HEK293 (cell line): ENCODE results near the gene TAS2R38.

Source experiments
- IKZF3 ChIP-seq: fragments of 450-650 bp; IDR thresholded peaks from 2 replicates; pipeline ENCODE4 v1.5.0; 2018; ENCODE audit warnings: missing biosample characterization, mild to moderate bottlenecking, missing genetic modification characterization, moderate library complexity
- KLF8 ChIP-seq: fragments of 450-650 bp; formaldehyde crosslinking; IDR thresholded peaks from 2 replicates; pipeline ENCODE4 v1.5.1; 2016; ENCODE audit warnings: missing biosample characterization, missing genetic modification characterization
- TRIM28 ChIP-seq: IDR thresholded peaks from 2 replicates; pipeline ENCODE4 v1.6.1; 2011; ENCODE audit warnings: low read length, control low read depth, borderline replicate concordance
- ZNF157 ChIP-seq: fragments of 450-650 bp; formaldehyde crosslinking; IDR thresholded peaks from 2 replicates; pipeline ENCODE4 v1.5.1; 2016; ENCODE audit warnings: missing biosample characterization, missing genetic modification characterization
- ZNF19 ChIP-seq: fragments of 450-650 bp; formaldehyde crosslinking; IDR thresholded peaks from 2 replicates; pipeline ENCODE4; 2016; ENCODE audit warnings: missing biosample characterization, missing genetic modification characterization, low read depth
- ZNF211 ChIP-seq: fragments of 450-650 bp; formaldehyde crosslinking; IDR thresholded peaks from 2 replicates; pipeline ENCODE4 v1.5.1; 2016; ENCODE audit warnings: low read depth, missing biosample characterization, missing genetic modification characterization
- ZNF248 ChIP-seq: fragments of 450-650 bp; formaldehyde crosslinking; IDR thresholded peaks from 2 replicates; pipeline ENCODE4 v1.5.1; 2017; ENCODE audit warnings: missing biosample characterization, missing genetic modification characterization
- ZNF366 ChIP-seq: fragments of 450-650 bp; formaldehyde crosslinking; conservative IDR thresholded peaks from 2 replicates; pipeline ENCODE4 v1.5.1; 2016; ENCODE audit warnings: missing biosample characterization, missing genetic modification characterization
- ZNF404 ChIP-seq: fragments of 450-650 bp; formaldehyde crosslinking; IDR thresholded peaks from 2 replicates; pipeline ENCODE4 v1.5.1; 2017; ENCODE audit warnings: missing biosample characterization, missing genetic modification characterization
- ZNF544 ChIP-seq: fragments of 450-650 bp; formaldehyde crosslinking; IDR thresholded peaks from 2 replicates; pipeline ENCODE4 v1.5.0; 2017; ENCODE audit warnings: missing biosample characterization, missing genetic modification characterization
- ZNF585B ChIP-seq: fragments of 450-650 bp; formaldehyde crosslinking; IDR thresholded peaks from 2 replicates; pipeline ENCODE4 v1.5.1; 2016; ENCODE audit warnings: missing biosample characterization, missing genetic modification characterization
- ZNF670 ChIP-seq: fragments of 450-650 bp; formaldehyde crosslinking; IDR thresholded peaks from 2 replicates; pipeline ENCODE4 v1.5.1; 2016; ENCODE audit warnings: missing biosample characterization, missing genetic modification characterization, low read depth
- ZNF701 ChIP-seq: fragments of 450-650 bp; formaldehyde crosslinking; IDR thresholded peaks from 2 replicates; pipeline ENCODE4 v1.5.1; 2016; ENCODE audit warnings: missing biosample characterization, missing genetic modification characterization
- ZNF76 ChIP-seq: fragments of 450-650 bp; formaldehyde crosslinking; IDR thresholded peaks from 2 replicates; pipeline ENCODE4; 2016; ENCODE audit warnings: low read depth, missing biosample characterization, missing genetic modification characterization, borderline replicate concordance
- ZNF791 ChIP-seq: fragments of 450-650 bp; formaldehyde crosslinking; IDR thresholded peaks from 2 replicates; pipeline ENCODE4 v1.5.1; 2016; ENCODE audit warnings: missing biosample characterization, missing genetic modification characterization
- ZNF792 ChIP-seq: fragments of 450-650 bp; formaldehyde crosslinking; IDR thresholded peaks from 2 replicates; pipeline ENCODE4 v1.5.1; 2016; ENCODE audit warnings: missing biosample characterization, missing genetic modification characterization
- ZNF843 ChIP-seq: fragments of 450-650 bp; formaldehyde crosslinking; IDR thresholded peaks from 2 replicates; pipeline ENCODE4 v1.5.1; 2016; ENCODE audit warnings: missing biosample characterization, missing genetic modification characterization
- TF ChIP-seq, protein P1 (sequence below): fragments of 450-650 bp; formaldehyde crosslinking; IDR thresholded peaks from 2 replicates; pipeline ENCODE4 v1.5.1; 2017; ENCODE audit warnings: missing biosample characterization, missing genetic modification characterization
- TF ChIP-seq, protein P2 (sequence below): fragments of 450-650 bp; formaldehyde crosslinking; IDR thresholded peaks from 2 replicates; pipeline ENCODE4 v1.5.1; 2016; ENCODE audit warnings: missing biosample characterization, missing genetic modification characterization
- TF ChIP-seq, protein P3 (sequence below): fragments of 450-650 bp; formaldehyde crosslinking; IDR thresholded peaks from 2 replicates; pipeline ENCODE4 v1.5.1; 2017; ENCODE audit warnings: missing biosample characterization, missing genetic modification characterization
- TF ChIP-seq, protein P4 (sequence below): fragments of 450-650 bp; formaldehyde crosslinking; IDR thresholded peaks from 2 replicates; pipeline ENCODE4 v1.5.1; 2016; ENCODE audit warnings: missing biosample characterization, missing genetic modification characterization
- TF ChIP-seq, protein P5 (sequence below): fragments of 450-650 bp; formaldehyde crosslinking; IDR thresholded peaks from 2 replicates; pipeline ENCODE4 v1.5.1; 2016; ENCODE audit warnings: missing biosample characterization, missing genetic modification characterization
- TF ChIP-seq, protein P6 (sequence below): fragments of 450-650 bp; formaldehyde crosslinking; IDR thresholded peaks from 2 replicates; pipeline ENCODE4 v1.5.1; 2016; ENCODE audit warnings: missing biosample characterization, missing genetic modification characterization, borderline replicate concordance
- TF ChIP-seq, protein P7 (sequence below): fragments of 450-650 bp; formaldehyde crosslinking; conservative IDR thresholded peaks from 2 replicates; pipeline ENCODE4 v1.5.1; 2016; ENCODE audit warnings: low read depth, missing biosample characterization, missing genetic modification characterization

The TAS2R38 gene

DNA sequence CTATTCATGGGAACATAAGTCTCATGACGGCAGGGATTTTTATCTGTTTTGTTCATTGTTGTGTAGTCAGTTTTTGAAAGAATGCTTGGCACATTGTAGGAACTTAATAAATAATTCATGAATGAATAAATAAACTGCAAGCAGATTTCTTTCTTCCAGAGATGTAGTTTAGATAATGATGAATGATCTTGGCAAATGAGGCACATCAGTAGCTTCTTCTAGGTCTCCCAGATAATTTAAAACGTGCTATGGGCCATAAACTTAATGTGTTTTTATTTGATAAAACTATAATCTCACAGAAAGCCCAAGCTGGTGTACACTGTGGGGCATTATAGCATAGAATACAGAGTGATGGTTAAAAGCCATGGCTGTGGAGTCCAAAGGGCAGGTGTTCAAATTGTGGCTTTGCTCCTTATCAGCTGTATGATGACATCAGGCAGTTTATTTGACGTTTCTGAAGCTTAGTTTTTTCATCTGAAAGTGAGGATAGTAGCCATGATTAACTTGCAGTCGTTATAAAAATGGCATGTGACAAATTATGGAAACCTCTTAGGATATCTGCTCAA lies 25.6 kb upstream of the TAS2R38 start (continued):
- TF ChIP-seq, protein P1, sequence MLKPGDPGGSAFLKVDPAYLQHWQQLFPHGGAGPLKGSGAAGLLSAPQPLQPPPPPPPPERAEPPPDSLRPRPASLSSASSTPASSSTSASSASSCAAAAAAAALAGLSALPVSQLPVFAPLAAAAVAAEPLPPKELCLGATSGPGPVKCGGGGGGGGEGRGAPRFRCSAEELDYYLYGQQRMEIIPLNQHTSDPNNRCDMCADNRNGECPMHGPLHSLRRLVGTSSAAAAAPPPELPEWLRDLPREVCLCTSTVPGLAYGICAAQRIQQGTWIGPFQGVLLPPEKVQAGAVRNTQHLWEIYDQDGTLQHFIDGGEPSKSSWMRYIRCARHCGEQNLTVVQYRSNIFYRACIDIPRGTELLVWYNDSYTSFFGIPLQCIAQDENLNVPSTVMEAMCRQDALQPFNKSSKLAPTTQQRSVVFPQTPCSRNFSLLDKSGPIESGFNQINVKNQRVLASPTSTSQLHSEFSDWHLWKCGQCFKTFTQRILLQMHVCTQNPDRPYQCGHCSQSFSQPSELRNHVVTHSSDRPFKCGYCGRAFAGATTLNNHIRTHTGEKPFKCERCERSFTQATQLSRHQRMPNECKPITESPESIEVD (tag by site-specific recombination): no peak
- TF ChIP-seq ZNF670 (tag by site-specific recombination) (no peak), ZNF701 (tag by site-specific recombination) (no peak), ZNF585B (tag by site-specific recombination) (no peak), ZNF76 (no peak), TRIM28 (0 out of 2 replicates have a peak, but pooled peaks have one; percentile 9), ZNF843 (tag by site-specific recombination) (peak; percentile 30; the same call in 1 of the 2 replicates), ZNF19 (no peak), IKZF3 (no peak), KLF8 (0 out of 2 replicates have a peak, but pooled peaks have one; percentile 46), ZNF248 (tag by site-specific recombination) (no peak), ZNF157 (tag by site-specific recombination) (no peak), ZNF791 (no peak), ZNF211 (tag by site-specific recombination) (no peak), ZNF366 (tag by site-specific recombination) (no peak), ZNF404 (no peak), ZNF544 (tag by site-specific recombination) (no peak), ZNF792 (tag by site-specific recombination) (no peak)
- TF ChIP-seq, protein P2, sequence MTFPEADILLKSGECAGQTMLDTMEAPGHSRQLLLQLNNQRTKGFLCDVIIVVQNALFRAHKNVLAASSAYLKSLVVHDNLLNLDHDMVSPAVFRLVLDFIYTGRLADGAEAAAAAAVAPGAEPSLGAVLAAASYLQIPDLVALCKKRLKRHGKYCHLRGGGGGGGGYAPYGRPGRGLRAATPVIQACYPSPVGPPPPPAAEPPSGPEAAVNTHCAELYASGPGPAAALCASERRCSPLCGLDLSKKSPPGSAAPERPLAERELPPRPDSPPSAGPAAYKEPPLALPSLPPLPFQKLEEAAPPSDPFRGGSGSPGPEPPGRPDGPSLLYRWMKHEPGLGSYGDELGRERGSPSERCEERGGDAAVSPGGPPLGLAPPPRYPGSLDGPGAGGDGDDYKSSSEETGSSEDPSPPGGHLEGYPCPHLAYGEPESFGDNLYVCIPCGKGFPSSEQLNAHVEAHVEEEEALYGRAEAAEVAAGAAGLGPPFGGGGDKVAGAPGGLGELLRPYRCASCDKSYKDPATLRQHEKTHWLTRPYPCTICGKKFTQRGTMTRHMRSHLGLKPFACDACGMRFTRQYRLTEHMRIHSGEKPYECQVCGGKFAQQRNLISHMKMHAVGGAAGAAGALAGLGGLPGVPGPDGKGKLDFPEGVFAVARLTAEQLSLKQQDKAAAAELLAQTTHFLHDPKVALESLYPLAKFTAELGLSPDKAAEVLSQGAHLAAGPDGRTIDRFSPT (tag by site-specific recombination): no peak
- TF ChIP-seq, protein P3, sequence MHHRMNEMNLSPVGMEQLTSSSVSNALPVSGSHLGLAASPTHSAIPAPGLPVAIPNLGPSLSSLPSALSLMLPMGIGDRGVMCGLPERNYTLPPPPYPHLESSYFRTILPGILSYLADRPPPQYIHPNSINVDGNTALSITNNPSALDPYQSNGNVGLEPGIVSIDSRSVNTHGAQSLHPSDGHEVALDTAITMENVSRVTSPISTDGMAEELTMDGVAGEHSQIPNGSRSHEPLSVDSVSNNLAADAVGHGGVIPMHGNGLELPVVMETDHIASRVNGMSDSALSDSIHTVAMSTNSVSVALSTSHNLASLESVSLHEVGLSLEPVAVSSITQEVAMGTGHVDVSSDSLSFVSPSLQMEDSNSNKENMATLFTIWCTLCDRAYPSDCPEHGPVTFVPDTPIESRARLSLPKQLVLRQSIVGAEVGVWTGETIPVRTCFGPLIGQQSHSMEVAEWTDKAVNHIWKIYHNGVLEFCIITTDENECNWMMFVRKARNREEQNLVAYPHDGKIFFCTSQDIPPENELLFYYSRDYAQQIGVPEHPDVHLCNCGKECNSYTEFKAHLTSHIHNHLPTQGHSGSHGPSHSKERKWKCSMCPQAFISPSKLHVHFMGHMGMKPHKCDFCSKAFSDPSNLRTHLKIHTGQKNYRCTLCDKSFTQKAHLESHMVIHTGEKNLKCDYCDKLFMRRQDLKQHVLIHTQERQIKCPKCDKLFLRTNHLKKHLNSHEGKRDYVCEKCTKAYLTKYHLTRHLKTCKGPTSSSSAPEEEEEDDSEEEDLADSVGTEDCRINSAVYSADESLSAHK (tag by site-specific recombination): no peak
- TF ChIP-seq, protein P4, sequence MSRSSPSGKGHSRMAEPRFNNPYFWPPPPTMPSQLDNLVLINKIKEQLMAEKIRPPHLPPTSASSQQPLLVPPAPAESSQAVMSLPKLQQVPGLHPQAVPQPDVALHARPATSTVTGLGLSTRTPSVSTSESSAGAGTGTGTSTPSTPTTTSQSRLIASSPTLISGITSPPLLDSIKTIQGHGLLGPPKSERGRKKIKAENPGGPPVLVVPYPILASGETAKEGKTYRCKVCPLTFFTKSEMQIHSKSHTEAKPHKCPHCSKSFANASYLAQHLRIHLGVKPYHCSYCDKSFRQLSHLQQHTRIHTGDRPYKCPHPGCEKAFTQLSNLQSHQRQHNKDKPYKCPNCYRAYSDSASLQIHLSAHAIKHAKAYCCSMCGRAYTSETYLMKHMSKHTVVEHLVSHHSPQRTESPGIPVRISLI (tag by site-specific recombination): no peak
- TF ChIP-seq, protein P5, sequence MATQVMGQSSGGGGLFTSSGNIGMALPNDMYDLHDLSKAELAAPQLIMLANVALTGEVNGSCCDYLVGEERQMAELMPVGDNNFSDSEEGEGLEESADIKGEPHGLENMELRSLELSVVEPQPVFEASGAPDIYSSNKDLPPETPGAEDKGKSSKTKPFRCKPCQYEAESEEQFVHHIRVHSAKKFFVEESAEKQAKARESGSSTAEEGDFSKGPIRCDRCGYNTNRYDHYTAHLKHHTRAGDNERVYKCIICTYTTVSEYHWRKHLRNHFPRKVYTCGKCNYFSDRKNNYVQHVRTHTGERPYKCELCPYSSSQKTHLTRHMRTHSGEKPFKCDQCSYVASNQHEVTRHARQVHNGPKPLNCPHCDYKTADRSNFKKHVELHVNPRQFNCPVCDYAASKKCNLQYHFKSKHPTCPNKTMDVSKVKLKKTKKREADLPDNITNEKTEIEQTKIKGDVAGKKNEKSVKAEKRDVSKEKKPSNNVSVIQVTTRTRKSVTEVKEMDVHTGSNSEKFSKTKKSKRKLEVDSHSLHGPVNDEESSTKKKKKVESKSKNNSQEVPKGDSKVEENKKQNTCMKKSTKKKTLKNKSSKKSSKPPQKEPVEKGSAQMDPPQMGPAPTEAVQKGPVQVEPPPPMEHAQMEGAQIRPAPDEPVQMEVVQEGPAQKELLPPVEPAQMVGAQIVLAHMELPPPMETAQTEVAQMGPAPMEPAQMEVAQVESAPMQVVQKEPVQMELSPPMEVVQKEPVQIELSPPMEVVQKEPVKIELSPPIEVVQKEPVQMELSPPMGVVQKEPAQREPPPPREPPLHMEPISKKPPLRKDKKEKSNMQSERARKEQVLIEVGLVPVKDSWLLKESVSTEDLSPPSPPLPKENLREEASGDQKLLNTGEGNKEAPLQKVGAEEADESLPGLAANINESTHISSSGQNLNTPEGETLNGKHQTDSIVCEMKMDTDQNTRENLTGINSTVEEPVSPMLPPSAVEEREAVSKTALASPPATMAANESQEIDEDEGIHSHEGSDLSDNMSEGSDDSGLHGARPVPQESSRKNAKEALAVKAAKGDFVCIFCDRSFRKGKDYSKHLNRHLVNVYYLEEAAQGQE (tag by site-specific recombination): no peak
- TF ChIP-seq, protein P6, sequence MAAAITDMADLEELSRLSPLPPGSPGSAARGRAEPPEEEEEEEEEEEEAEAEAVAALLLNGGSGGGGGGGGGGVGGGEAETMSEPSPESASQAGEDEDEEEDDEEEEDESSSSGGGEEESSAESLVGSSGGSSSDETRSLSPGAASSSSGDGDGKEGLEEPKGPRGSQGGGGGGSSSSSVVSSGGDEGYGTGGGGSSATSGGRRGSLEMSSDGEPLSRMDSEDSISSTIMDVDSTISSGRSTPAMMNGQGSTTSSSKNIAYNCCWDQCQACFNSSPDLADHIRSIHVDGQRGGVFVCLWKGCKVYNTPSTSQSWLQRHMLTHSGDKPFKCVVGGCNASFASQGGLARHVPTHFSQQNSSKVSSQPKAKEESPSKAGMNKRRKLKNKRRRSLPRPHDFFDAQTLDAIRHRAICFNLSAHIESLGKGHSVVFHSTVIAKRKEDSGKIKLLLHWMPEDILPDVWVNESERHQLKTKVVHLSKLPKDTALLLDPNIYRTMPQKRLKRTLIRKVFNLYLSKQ: no peak
- TF ChIP-seq, protein P7, sequence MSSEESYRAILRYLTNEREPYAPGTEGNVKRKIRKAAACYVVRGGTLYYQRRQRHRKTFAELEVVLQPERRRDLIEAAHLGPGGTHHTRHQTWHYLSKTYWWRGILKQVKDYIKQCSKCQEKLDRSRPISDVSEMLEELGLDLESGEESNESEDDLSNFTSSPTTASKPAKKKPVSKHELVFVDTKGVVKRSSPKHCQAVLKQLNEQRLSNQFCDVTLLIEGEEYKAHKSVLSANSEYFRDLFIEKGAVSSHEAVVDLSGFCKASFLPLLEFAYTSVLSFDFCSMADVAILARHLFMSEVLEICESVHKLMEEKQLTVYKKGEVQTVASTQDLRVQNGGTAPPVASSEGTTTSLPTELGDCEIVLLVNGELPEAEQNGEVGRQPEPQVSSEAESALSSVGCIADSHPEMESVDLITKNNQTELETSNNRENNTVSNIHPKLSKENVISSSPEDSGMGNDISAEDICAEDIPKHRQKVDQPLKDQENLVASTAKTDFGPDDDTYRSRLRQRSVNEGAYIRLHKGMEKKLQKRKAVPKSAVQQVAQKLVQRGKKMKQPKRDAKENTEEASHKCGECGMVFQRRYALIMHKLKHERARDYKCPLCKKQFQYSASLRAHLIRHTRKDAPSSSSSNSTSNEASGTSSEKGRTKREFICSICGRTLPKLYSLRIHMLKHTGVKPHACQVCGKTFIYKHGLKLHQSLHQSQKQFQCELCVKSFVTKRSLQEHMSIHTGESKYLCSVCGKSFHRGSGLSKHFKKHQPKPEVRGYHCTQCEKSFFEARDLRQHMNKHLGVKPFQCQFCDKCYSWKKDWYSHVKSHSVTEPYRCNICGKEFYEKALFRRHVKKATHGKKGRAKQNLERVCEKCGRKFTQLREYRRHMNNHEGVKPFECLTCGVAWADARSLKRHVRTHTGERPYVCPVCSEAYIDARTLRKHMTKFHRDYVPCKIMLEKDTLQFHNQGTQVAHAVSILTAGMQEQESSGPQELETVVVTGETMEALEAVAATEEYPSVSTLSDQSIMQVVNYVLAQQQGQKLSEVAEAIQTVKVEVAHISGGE (tag by site-specific recombination): no peak
